ENCODE data around the gene ERBB4.
"Not testable (repeated sequence)": the region's sequence is repeated elsewhere in the genome, so short reads cannot be mapped to it uniquely, and the experiment has no call there.

ERBB4 gene

GRCh38 chr2:212517693-212518092, 20.9 kb downstream of the ERBB4 start:
- no peak for DNase-seq (ENCODE audit: low read depth in 1 of 2, low spot score in 1 of 2)
- in situ Hi-C loops (cut with HindIII; ENCODE audit: low pct_unique_long_range_greater_than_20kb, low sequenced_read_pairs) = no loop called here
- no peak for TF ChIP-seq JUND (IDR thresholded peaks at IDR 0.05; ENCODE audit: low read depth)

- TF ChIP-seq JUND (IDR thresholded peaks at IDR 0.05; ENCODE audit: low read depth) = no peak
- in situ Hi-C loops (cut with HindIII; ENCODE audit: low pct_unique_long_range_greater_than_20kb, low sequenced_read_pairs) = no loop called here
- no peak for DNase-seq (ENCODE audit: low read depth in 1 of 2, low spot score in 1 of 2)
Measured at GRCh38 chr2:212505586-212505985, 33.0 kb downstream of the ERBB4 start.

- TF ChIP-seq JUND (IDR thresholded peaks at IDR 0.05; ENCODE audit: low read depth) = no peak
- no peak for DNase-seq (ENCODE audit: low read depth in 1 of 2, low spot score in 1 of 2)
- in situ Hi-C loops (cut with HindIII; ENCODE audit: low pct_unique_long_range_greater_than_20kb, low sequenced_read_pairs) = no loop called here
Measured at GRCh38 chr2:212495046-212495445, 43.6 kb downstream of the ERBB4 start.

GRCh38 chr2:212494418-212495020, 44.1 kb downstream of the ERBB4 start:
- in situ Hi-C loops (cut with HindIII; ENCODE audit: low pct_unique_long_range_greater_than_20kb, low sequenced_read_pairs) = no loop called here
- DNase-seq (ENCODE audit: low read depth in 1 of 2, low spot score in 1 of 2) = no peak
- TF ChIP-seq JUND (IDR thresholded peaks at IDR 0.05; ENCODE audit: low read depth) = no peak

GRCh38 chr2:212489719-212490346, 48.8 kb downstream of the ERBB4 start:
- no peak for DNase-seq (ENCODE audit: low read depth in 1 of 2, low spot score in 1 of 2)
- in situ Hi-C loops (cut with HindIII; ENCODE audit: low pct_unique_long_range_greater_than_20kb, low sequenced_read_pairs) = no loop called here
- TF ChIP-seq JUND (IDR thresholded peaks at IDR 0.05; ENCODE audit: low read depth) = no peak

- TF ChIP-seq JUND (IDR thresholded peaks at IDR 0.05; ENCODE audit: low read depth) = no peak
- in situ Hi-C loops (cut with HindIII; ENCODE audit: low pct_unique_long_range_greater_than_20kb, low sequenced_read_pairs) = no loop called here
- DNase-seq (ENCODE audit: low read depth in 1 of 2, low spot score in 1 of 2) = no peak
Measured at GRCh38 chr2:212488611-212489010, 50.0 kb downstream of the ERBB4 start.

GRCh38 chr2:212484563-212485080, 54.0 kb downstream of the ERBB4 start:
- no peak for DNase-seq (ENCODE audit: low read depth in 1 of 2, low spot score in 1 of 2)
- in situ Hi-C loops (cut with HindIII; ENCODE audit: low pct_unique_long_range_greater_than_20kb, low sequenced_read_pairs) = no loop called here
- TF ChIP-seq JUND (IDR thresholded peaks at IDR 0.05; ENCODE audit: low read depth) = no peak

GRCh38 chr2:212480447-212480846, 58.2 kb downstream of the ERBB4 start:
- no peak for TF ChIP-seq JUND (IDR thresholded peaks at IDR 0.05; ENCODE audit: low read depth)
- in situ Hi-C loops (cut with HindIII; ENCODE audit: low pct_unique_long_range_greater_than_20kb, low sequenced_read_pairs) = no loop called here
- no peak for DNase-seq (ENCODE audit: low read depth in 1 of 2, low spot score in 1 of 2)

- in situ Hi-C loops (cut with HindIII; ENCODE audit: low pct_unique_long_range_greater_than_20kb, low sequenced_read_pairs) = no loop called here
- DNase-seq (ENCODE audit: low read depth in 1 of 2, low spot score in 1 of 2) = no peak
- no peak for TF ChIP-seq JUND (IDR thresholded peaks at IDR 0.05; ENCODE audit: low read depth)
Measured at GRCh38 chr2:212477571-212477970, 61.0 kb downstream of the ERBB4 start.

GRCh38 chr2:212473211-212473610, 65.4 kb downstream of the ERBB4 start:
- in situ Hi-C loops (cut with HindIII; ENCODE audit: low pct_unique_long_range_greater_than_20kb, low sequenced_read_pairs) = no loop called here
- TF ChIP-seq JUND (IDR thresholded peaks at IDR 0.05; ENCODE audit: low read depth) = no peak

GRCh38 chr2:212467551-212467950, 71.1 kb downstream of the ERBB4 start:
- DNase-seq (ENCODE audit: low read depth in 1 of 2, low spot score in 1 of 2) = not testable (repeated sequence)

More at GRCh38 chr2:212473211-212473610, 65.4 kb downstream of the ERBB4 start:
- DNase-seq (ENCODE audit: low read depth in 1 of 2, low spot score in 1 of 2) = no peak

GRCh38 chr2:212465456-212465855, 73.1 kb downstream of the ERBB4 start:
- in situ Hi-C loops (cut with HindIII; ENCODE audit: low pct_unique_long_range_greater_than_20kb, low sequenced_read_pairs) = no loop called here
- no peak for TF ChIP-seq JUND (IDR thresholded peaks at IDR 0.05; ENCODE audit: low read depth)
- DNase-seq (ENCODE audit: low read depth in 1 of 2, low spot score in 1 of 2) = no peak

More at GRCh38 chr2:212467551-212467950, 71.1 kb downstream of the ERBB4 start:
- in situ Hi-C loops (cut with HindIII; ENCODE audit: low pct_unique_long_range_greater_than_20kb, low sequenced_read_pairs) = not testable (repeated sequence)

- in situ Hi-C loops (cut with HindIII; ENCODE audit: low pct_unique_long_range_greater_than_20kb, low sequenced_read_pairs); DNase-seq (ENCODE audit: low read depth in 1 of 2, low spot score in 1 of 2): not testable (repeated sequence)
Measured at GRCh38 chr2:212461708-212462107, 76.9 kb downstream of the ERBB4 start.
